ENCODE measurements around the gene ZNF541.

The ZNF541 gene

GRCh38 chr19:47545061-47545948, 27.6 kb downstream of the ZNF541 start:
- peak in 2 of 10 donors; percentile 76 to 78 for DNase-seq
- intact Hi-C loops (cut with DNase I): no loop called here

- peak in 2 of 10 donors; percentile 49 to 62 for DNase-seq
- intact Hi-C loops (cut with DNase I): no loop called here
These were observed 28.5 kb downstream of the ZNF541 start for GRCh38 chr19:47544476-47544875.

- no peak for DNase-seq
- intact Hi-C loops (cut with DNase I): no loop called here
These were observed 28.9 kb downstream of the ZNF541 start for GRCh38 chr19:47544075-47544474.

GRCh38 chr19:47542030-47542475, 30.9 kb downstream of the ZNF541 start:
- DNase-seq: peak in 1 of 10 donors; percentile 50
- intact Hi-C loops (cut with DNase I): no loop called here

- intact Hi-C loops (cut with DNase I): no loop called here
- no peak for DNase-seq
These were observed 31.4 kb downstream of the ZNF541 start for GRCh38 chr19:47541518-47541917.

- intact Hi-C loops (cut with DNase I): no loop called here
- no peak for DNase-seq
These were observed 32.2 kb downstream of the ZNF541 start for GRCh38 chr19:47540748-47541147.

- intact Hi-C loops (cut with DNase I): no loop called here
- DNase-seq: peak in 1 of 10 donors; percentile 40
These were observed 33.1 kb downstream of the ZNF541 start for GRCh38 chr19:47539747-47540311.

- intact Hi-C loops (cut with DNase I): no loop called here
- DNase-seq: peak in 2 of 10 donors; percentile 3 to 25
These were observed 34.1 kb downstream of the ZNF541 start for GRCh38 chr19:47538812-47539211.

GRCh38 chr19:47537493-47537892, 35.5 kb downstream of the ZNF541 start:
- intact Hi-C loops (cut with DNase I): no loop called here
- DNase-seq: no peak

- no peak for DNase-seq
- intact Hi-C loops (cut with DNase I): no loop called here
These were observed 38.3 kb downstream of the ZNF541 start for GRCh38 chr19:47534628-47535027.

- peak in 1 of 10 donors; percentile 38 for DNase-seq
These were observed 41.1 kb downstream of the ZNF541 start for GRCh38 chr19:47531640-47532387.

GRCh38 chr19:47529018-47529742, 43.8 kb downstream of the ZNF541 start:
- intact Hi-C loops (cut with DNase I): no loop called here
- peak in 1 of 10 donors; percentile 66 for DNase-seq

More at GRCh38 chr19:47531640-47532387, 41.1 kb downstream of the ZNF541 start:
- intact Hi-C loops (cut with DNase I): no loop called here

GRCh38 chr19:47526798-47527197, 46.1 kb downstream of the ZNF541 start:
- intact Hi-C loops (cut with DNase I): no loop called here
- no peak for DNase-seq

- DNase-seq: peak in 1 of 10 donors; percentile 48
- intact Hi-C loops (cut with DNase I): no loop called here
These were observed 49.5 kb downstream of the ZNF541 start for GRCh38 chr19:47523473-47523872.

Measured in posterior cingulate gyrus (tissue), 11 donors.